ENCODE data around the gene TMPRSS3. TPM values are rescaled to one million over a fixed set of nuclear protein-coding genes. Genes with fewer than 3 reads are reported as not detected.

Gene TMPRSS3
- total RNA-seq, 3 donors from 2014 or later = 9.2 to 27.2 TPM; not detected in 1

- H3K27ac ChIP-seq = no peak overlapping the region
- no peaks in the 10 kb centered on the region for H3K4me1 ChIP-seq
- TF ChIP-seq POLR2A (IDR thresholded peaks at IDR 0.05) (no peak), POLR2AphosphoS5 (IDR thresholded peaks at IDR 0.05) (no peak), CTCF (IDR thresholded peaks at IDR 0.05) (no peak)
- no peak overlapping the region for H3K4me3 ChIP-seq
- no peaks in the 10 kb centered on the region for H3K36me3 ChIP-seq
- H3K9me3 ChIP-seq = no peaks in the 10 kb centered on the region
- no peak for DNase-seq (ENCODE audit: low spot score in 2 of 2)
- H3K27me3 ChIP-seq = peaks cover 0 to 9% of the 10 kb centered on the region in 2 donors
- intact Hi-C loops (cut with DNase I; ENCODE audit: low total_unique reads) = no loop called here
Measured at GRCh38 chr21:42365770-42366169, 30.1 kb downstream of the TMPRSS3 start.

GRCh38 chr21:42364304-42364865 is 31.5 kb downstream of the TMPRSS3 start:
- peaks cover 0 to 9% of the 10 kb centered on the region in 2 donors for H3K27me3 ChIP-seq
- H3K4me3 ChIP-seq = no peak overlapping the region
- intact Hi-C loops (cut with DNase I; ENCODE audit: low total_unique reads) = no loop called here
- no peak for TF ChIP-seq POLR2AphosphoS5 (IDR thresholded peaks at IDR 0.05)
- TF ChIP-seq CTCF (IDR thresholded peaks at IDR 0.05) = no peak
- TF ChIP-seq POLR2A (IDR thresholded peaks at IDR 0.05) = no peak
- no peak for DNase-seq (ENCODE audit: low spot score in 2 of 2)
- no peak overlapping the region for H3K27ac ChIP-seq
- H3K36me3 ChIP-seq = no peaks in the 10 kb centered on the region
- no peaks in the 10 kb centered on the region for H3K4me1 ChIP-seq
- peaks cover 4 to 8% of the 10 kb centered on the region in 2 donors for H3K9me3 ChIP-seq

GRCh38 chr21:42363312-42363711 is 32.5 kb downstream of the TMPRSS3 start:
- TF ChIP-seq CTCF (IDR thresholded peaks at IDR 0.05) (no peak), POLR2AphosphoS5 (IDR thresholded peaks at IDR 0.05) (no peak), POLR2A (IDR thresholded peaks at IDR 0.05) (no peak)
- intact Hi-C loops (cut with DNase I; ENCODE audit: low total_unique reads) = no loop called here
- Histone ChIP-seq H3K9me3 (peaks cover 4 to 8% of the 10 kb centered on the region in 2 donors), H3K4me3 (no peak overlapping the region), H3K27me3 (peaks cover 0 to 9% of the 10 kb centered on the region in 2 donors), H3K27ac (no peak overlapping the region), H3K36me3 (no peaks in the 10 kb centered on the region), H3K4me1 (no peaks in the 10 kb centered on the region)
- no peak for DNase-seq (ENCODE audit: low spot score in 2 of 2)

- Histone ChIP-seq H3K9me3 (peaks cover 4 to 8% of the 10 kb centered on the region in 2 donors), H3K4me1 (no peaks in the 10 kb centered on the region), H3K4me3 (no peak overlapping the region), H3K27ac (no peak overlapping the region), H3K27me3 (peaks cover 0 to 9% of the 10 kb centered on the region in 2 donors), H3K36me3 (no peaks in the 10 kb centered on the region)
- TF ChIP-seq POLR2AphosphoS5 (IDR thresholded peaks at IDR 0.05) (no peak), CTCF (IDR thresholded peaks at IDR 0.05) (no peak), POLR2A (IDR thresholded peaks at IDR 0.05) (no peak)
- intact Hi-C loops (cut with DNase I; ENCODE audit: low total_unique reads) = no loop called here
- no peak for DNase-seq (ENCODE audit: low spot score in 2 of 2)
Measured at GRCh38 chr21:42362700-42363099, 33.2 kb downstream of the TMPRSS3 start.

GRCh38 chr21:42362198-42362597 is 33.7 kb downstream of the TMPRSS3 start:
- intact Hi-C loops (cut with DNase I; ENCODE audit: low total_unique reads) = no loop called here
- Histone ChIP-seq H3K9me3 (peaks cover 4 to 8% of the 10 kb centered on the region in 2 donors), H3K36me3 (no peaks in the 10 kb centered on the region), H3K27me3 (peaks cover 0 to 9% of the 10 kb centered on the region in 2 donors), H3K27ac (no peak overlapping the region), H3K4me1 (no peaks in the 10 kb centered on the region), H3K4me3 (no peak overlapping the region)
- DNase-seq (ENCODE audit: low spot score in 2 of 2) = no peak
- TF ChIP-seq POLR2A (IDR thresholded peaks at IDR 0.05) (no peak), CTCF (IDR thresholded peaks at IDR 0.05) (no peak), POLR2AphosphoS5 (IDR thresholded peaks at IDR 0.05) (no peak)
